Memory B cell (primary cell): Measurements from ENCODE around the gene MIA2.

Experiments used
- ATAC-seq: fragments of 150-1000 bp; cut with Tn5 transposase; 2 replicates; pipeline ENCODE4 v1.10.0; 2021; ENCODE audit warnings: low read depth, mild to moderate bottlenecking, moderate library complexity
- DNase-seq, 2 donors: peaks; one replicate each; pipeline ENCODE4 v3.0.0; 2022; ENCODE audit warnings: low spot score in 2 of 2
- H3K27ac Mint-ChIP-seq: one replicate; pipeline ENCODE4 v1.8.0; 2022; ENCODE audit warnings: mild to moderate bottlenecking, moderate library complexity, mixed read lengths
- H3K27me3 Mint-ChIP-seq: one replicate; pipeline ENCODE4 v1.8.0; 2022; ENCODE audit warnings: mixed read lengths
- H3K36me3 Mint-ChIP-seq: one replicate; pipeline ENCODE4 v1.8.0; 2022; ENCODE audit warnings: mild to moderate bottlenecking, mixed read lengths
- H3K4me1 Mint-ChIP-seq: one replicate; pipeline ENCODE4 v1.8.0; 2022; ENCODE audit warnings: mixed read lengths
- H3K4me3 Mint-ChIP-seq: one replicate; pipeline ENCODE4 v1.8.0; 2022; ENCODE audit warnings: mild to moderate bottlenecking, moderate library complexity, mixed read lengths
- H3K9me3 Mint-ChIP-seq: one replicate; pipeline ENCODE4 v1.8.0; 2022; ENCODE audit warnings: mixed read lengths

The MIA2 gene

DNA sequence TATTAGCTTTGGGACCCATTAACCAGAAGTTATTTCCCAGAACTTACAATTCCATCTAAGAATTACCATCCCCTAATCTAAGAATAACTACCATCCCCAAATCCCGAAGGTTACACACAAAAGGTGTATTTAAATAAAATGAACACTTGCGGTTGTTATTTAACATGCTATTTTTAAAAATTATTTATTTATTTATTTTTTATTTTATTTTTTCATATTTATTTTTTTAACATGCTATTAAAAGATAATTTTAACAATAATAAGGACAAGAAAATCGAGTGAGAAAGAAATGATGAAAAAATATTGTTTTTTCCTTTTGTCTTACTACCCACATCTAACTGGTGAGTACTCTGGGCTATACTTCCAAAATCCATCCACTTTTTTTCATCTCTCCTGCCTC lies 192.2 kb downstream of the MIA2 start:
- H3K4me3 Mint-ChIP-seq = no peak overlapping the region
- H3K27ac Mint-ChIP-seq = peak overlapping the region; percentile 11
- no peaks in the 10 kb centered on the region for H3K27me3 Mint-ChIP-seq
- no peak for DNase-seq
- no peaks in the 10 kb centered on the region for H3K9me3 Mint-ChIP-seq
- ATAC-seq = no peak
- peaks cover 8% of the 10 kb centered on the region for H3K36me3 Mint-ChIP-seq
- peaks cover 55% of the 10 kb centered on the region for H3K4me1 Mint-ChIP-seq

DNA sequence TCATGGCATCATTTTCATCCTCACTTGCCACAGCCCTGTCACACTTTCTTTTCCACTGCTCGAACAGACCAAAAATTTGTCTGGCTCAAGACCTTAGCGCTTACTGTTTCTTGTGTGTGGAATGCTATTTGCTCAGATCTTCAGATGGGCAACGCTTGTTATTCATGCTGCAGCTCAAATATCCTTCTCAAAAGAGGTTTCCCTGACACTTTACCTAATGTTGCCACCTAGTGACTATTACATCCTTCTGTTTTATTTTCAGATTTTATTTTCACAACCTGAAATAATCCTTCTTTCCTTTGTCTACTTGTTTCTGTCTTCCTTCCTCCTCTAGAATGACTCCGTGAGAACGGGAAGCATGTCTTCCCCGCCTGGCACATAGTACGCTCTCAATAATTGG lies 192.9 kb downstream of the MIA2 start:
- DNase-seq = no peak

GRCh38 chr14:39428118-39428517 lies 194.4 kb downstream of the MIA2 start:
- ATAC-seq (no peak), DNase-seq (no peak)
- Mint-ChIP-seq H3K9me3 (no peaks in the 10 kb centered on the region), H3K27ac (no peak overlapping the region), H3K36me3 (no peaks in the 10 kb centered on the region), H3K27me3 (no peaks in the 10 kb centered on the region), H3K4me1 (peaks cover 48% of the 10 kb centered on the region), H3K4me3 (no peak overlapping the region)

More for the DNA sequence above, 192.9 kb downstream of the MIA2 start:
- peak overlapping the region; percentile 11 for H3K27ac Mint-ChIP-seq
- no peak overlapping the region for H3K4me3 Mint-ChIP-seq
- peaks cover 3% of the 10 kb centered on the region for H3K36me3 Mint-ChIP-seq
- peaks cover 52% of the 10 kb centered on the region for H3K4me1 Mint-ChIP-seq
- no peaks in the 10 kb centered on the region for H3K9me3 Mint-ChIP-seq
- no peaks in the 10 kb centered on the region for H3K27me3 Mint-ChIP-seq
- ATAC-seq = no peak

GRCh38 chr14:39430762-39431415 lies 197.2 kb downstream of the MIA2 start:
- DNase-seq (no peak), ATAC-seq (no peak)
- no peaks in the 10 kb centered on the region for H3K36me3 Mint-ChIP-seq
- H3K9me3 Mint-ChIP-seq = no peaks in the 10 kb centered on the region
- H3K27me3 Mint-ChIP-seq = no peaks in the 10 kb centered on the region
- H3K4me1 Mint-ChIP-seq = peaks cover 40% of the 10 kb centered on the region
- H3K4me3 Mint-ChIP-seq = peak overlapping the region; percentile 97
- peak overlapping the region; percentile 100 for H3K27ac Mint-ChIP-seq

- Mint-ChIP-seq H3K27ac (peak overlapping the region; percentile 100), H3K9me3 (no peaks in the 10 kb centered on the region), H3K4me1 (peaks cover 35% of the 10 kb centered on the region), H3K4me3 (peak overlapping the region; percentile 97), H3K36me3 (no peaks in the 10 kb centered on the region), H3K27me3 (no peaks in the 10 kb centered on the region)
- peak; percentile 6 for ATAC-seq
- peak; percentile 35 to 59 for DNase-seq
Measured at GRCh38 chr14:39431416-39432178, 197.9 kb downstream of the MIA2 start.

- no peaks in the 10 kb centered on the region for H3K9me3 Mint-ChIP-seq
- peaks cover 32% of the 10 kb centered on the region for H3K4me1 Mint-ChIP-seq
- peak within 1 kb of the TSS; percentile 100 for H3K27ac Mint-ChIP-seq
- ATAC-seq (peak; percentile 82), DNase-seq (peak; percentile 96 to 98)
- H3K36me3 Mint-ChIP-seq = no peaks in the 10 kb centered on the region
- H3K27me3 Mint-ChIP-seq = no peaks in the 10 kb centered on the region
- H3K4me3 Mint-ChIP-seq = peak within 1 kb of the TSS; percentile 97
Measured at GRCh38 chr14:39432179-39432618, 198.5 kb downstream of the MIA2 start, which contains the start of gene FBXO33. FBXO33 (minus strand) TSS chr14:39432433; CDS start chr14:39432162, 271 bp downstream.

- DNase-seq (peak; percentile 69 to 74), ATAC-seq (peak; percentile 52)
- Mint-ChIP-seq H3K27ac (peak overlapping the region; percentile 100), H3K9me3 (no peaks in the 10 kb centered on the region), H3K27me3 (no peaks in the 10 kb centered on the region), H3K4me3 (peak overlapping the region; percentile 97), H3K36me3 (no peaks in the 10 kb centered on the region), H3K4me1 (peaks cover 32% of the 10 kb centered on the region)
Measured at GRCh38 chr14:39432619-39433451, 199.1 kb downstream of the MIA2 start.

- H3K4me1 Mint-ChIP-seq = peaks cover 30% of the 10 kb centered on the region
- peak overlapping the region; percentile 97 for H3K4me3 Mint-ChIP-seq
- H3K9me3 Mint-ChIP-seq = no peaks in the 10 kb centered on the region
- DNase-seq = no peak
- peak overlapping the region; percentile 100 for H3K27ac Mint-ChIP-seq
- H3K27me3 Mint-ChIP-seq = no peaks in the 10 kb centered on the region
- ATAC-seq = no peak
- no peaks in the 10 kb centered on the region for H3K36me3 Mint-ChIP-seq
Measured at GRCh38 chr14:39433452-39433813, 199.7 kb downstream of the MIA2 start.

GRCh38 chr14:39434401-39434800 lies 200.7 kb downstream of the MIA2 start:
- Mint-ChIP-seq H3K9me3 (no peaks in the 10 kb centered on the region), H3K4me1 (peaks cover 22% of the 10 kb centered on the region), H3K27me3 (no peaks in the 10 kb centered on the region), H3K36me3 (no peaks in the 10 kb centered on the region), H3K4me3 (no peak overlapping the region), H3K27ac (no peak overlapping the region)
- no peak for DNase-seq
- no peak for ATAC-seq

- no peaks in the 10 kb centered on the region for H3K27me3 Mint-ChIP-seq
- H3K27ac Mint-ChIP-seq = no peak overlapping the region
- H3K4me1 Mint-ChIP-seq = peaks cover 14% of the 10 kb centered on the region
- peaks cover 2% of the 10 kb centered on the region for H3K36me3 Mint-ChIP-seq
- no peak overlapping the region for H3K4me3 Mint-ChIP-seq
- ATAC-seq (no peak), DNase-seq (no peak)
- H3K9me3 Mint-ChIP-seq = no peaks in the 10 kb centered on the region
Measured at GRCh38 chr14:39435241-39435640, 201.5 kb downstream of the MIA2 start.
